ENCODE results near the gene DHRS2. TPM values are rescaled to one million over a fixed set of nuclear protein-coding genes. Genes with fewer than 3 reads are reported as not detected.

DHRS2 gene
- polyA plus RNA-seq, 1 of the 3 experiments (the other 2 are of a cell fraction), result 1.2 TPM

DNA sequence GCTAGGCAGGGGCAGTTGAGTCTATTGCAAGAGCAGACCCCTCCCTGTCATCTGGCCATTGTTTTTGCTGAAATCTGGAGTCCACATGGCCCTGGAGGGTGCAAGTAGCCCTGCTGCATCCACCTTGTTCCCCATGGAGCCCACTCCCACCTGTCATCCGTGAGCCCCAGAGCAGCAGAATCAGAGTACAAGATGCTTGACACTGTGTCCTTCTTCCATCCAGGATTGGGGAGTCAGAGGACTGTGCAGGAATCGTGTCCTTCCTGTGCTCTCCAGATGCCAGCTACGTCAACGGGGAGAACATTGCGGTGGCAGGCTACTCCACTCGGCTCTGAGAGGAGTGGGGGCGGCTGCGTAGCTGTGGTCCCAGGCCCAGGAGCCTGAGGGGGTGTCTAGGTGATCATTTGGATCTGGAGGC lies 8.8 kb downstream of the DHRS2 start:
- Histone ChIP-seq H3K4me2 (no peak overlapping the region), H3K27ac (ENCODE audit: low read depth in 2 of 2, low read length in 1 of 2) (no peak overlapping the region), H3K4me1 (ENCODE audit: control insufficient read depth in 1 of 2, insufficient read depth in 2 of 2, low read depth in 1 of 2, low read length in 1 of 2) (peaks cover 5 to 13% of the 10 kb centered on the region in 2 experiments; a peak in 2 of 4 replicates), H4K20me1 (ENCODE audit: insufficient read depth) (no peaks in the 10 kb centered on the region), H3K9me3 (no peaks in the 10 kb centered on the region), H3F3A (replicated peaks; ENCODE audit: insufficient read depth) (no peaks in the 10 kb centered on the region), H3K4me3 (ENCODE audit: low read depth in 2 of 2, low read length in 1 of 2) (no peak overlapping the region), H3K9ac (no peak overlapping the region), H3K79me2 (ENCODE audit: insufficient read depth) (no peaks in the 10 kb centered on the region), H3K27me3 (ENCODE audit: insufficient read depth) (no peaks in the 10 kb centered on the region), H3K36me3 (replicated peaks in 1 of 2; ENCODE audit: control insufficient read depth in 1 of 2, insufficient read depth in 2 of 2, low read length in 1 of 2) (no peaks in the 10 kb centered on the region), H2AFZ (ENCODE audit: low read depth) (no peak overlapping the region), H3K9me2 (no peaks in the 10 kb centered on the region)
- ChIA-PET POLR2A (no interaction called here), CTCF (interaction anchor here (0.7 to 3.6 kb wide), 4 partner anchors 12 to 56 kb away, joined by 3 to 31 read pairs (median 6); no protein-coding TSS in a partner anchor)
- TF ChIP-seq RFX5 (IDR thresholded peaks at IDR 0.05; ENCODE audit: low read length) (no peak), CHD2 (IDR thresholded peaks at IDR 0.05; ENCODE audit: low read length, partially characterized antibody) (no peak), POLR2AphosphoS5 (IDR thresholded peaks at IDR 0.05; ENCODE audit: low read depth, low read length) (no peak), EP300 (IDR thresholded peaks at IDR 0.05; ENCODE audit: borderline replicate concordance in 1 of 2, low read depth in 1 of 2, low read length in 1 of 2) (no peak), TEAD4 (IDR thresholded peaks at IDR 0.05; ENCODE audit: borderline replicate concordance, insufficient read depth) (no peak), TAF1 (IDR thresholded peaks at IDR 0.05; ENCODE audit: borderline replicate concordance, low read depth, low read length) (no peak)
- no peak for DNase-seq
- 43% methylated on average over 8 of the region's 8 CpGs for WGBS (ENCODE audit: low lambda C conversion rate)

DNA sequence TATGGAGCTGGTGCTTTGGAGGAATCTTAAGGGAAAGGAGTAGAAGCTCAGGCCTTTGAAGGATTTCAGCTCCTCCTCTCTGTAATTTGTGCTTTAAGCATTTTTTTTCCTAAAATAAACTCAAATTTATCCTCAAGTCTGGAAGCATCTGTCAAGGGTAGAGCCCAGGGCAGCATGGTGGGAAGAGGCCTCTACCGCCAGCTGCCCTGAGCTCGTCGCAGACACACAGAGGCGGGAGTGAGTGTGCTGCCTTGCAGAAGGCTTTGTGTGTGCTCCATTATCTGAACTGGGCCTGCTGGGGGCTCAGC lies 9.3 kb downstream of the DHRS2 start:
- WGBS (ENCODE audit: low lambda C conversion rate), result 79% methylated on average over 4 of the region's 4 CpGs
- CTCF ChIA-PET, result interaction anchor here (1.2 to 3.6 kb wide), 2 partner anchors 13 to 20 kb away, joined by 8 to 31 read pairs; no protein-coding TSS in a partner anchor
- no peak overlapping the region for H3K27ac ChIP-seq (ENCODE audit: low read depth in 2 of 2, low read length in 1 of 2)

More for the DNA sequence above, 9.3 kb downstream of the DHRS2 start:
- no peaks in the 10 kb centered on the region for H4K20me1 ChIP-seq (ENCODE audit: insufficient read depth)
- no peaks in the 10 kb centered on the region for H3K9me2 ChIP-seq
- no peak for TF ChIP-seq SMC3 (IDR thresholded peaks at IDR 0.05; ENCODE audit: low read depth, low read length)
- no peak for TF ChIP-seq ELF1 (IDR thresholded peaks at IDR 0.05)
- TF ChIP-seq, protein P1, sequence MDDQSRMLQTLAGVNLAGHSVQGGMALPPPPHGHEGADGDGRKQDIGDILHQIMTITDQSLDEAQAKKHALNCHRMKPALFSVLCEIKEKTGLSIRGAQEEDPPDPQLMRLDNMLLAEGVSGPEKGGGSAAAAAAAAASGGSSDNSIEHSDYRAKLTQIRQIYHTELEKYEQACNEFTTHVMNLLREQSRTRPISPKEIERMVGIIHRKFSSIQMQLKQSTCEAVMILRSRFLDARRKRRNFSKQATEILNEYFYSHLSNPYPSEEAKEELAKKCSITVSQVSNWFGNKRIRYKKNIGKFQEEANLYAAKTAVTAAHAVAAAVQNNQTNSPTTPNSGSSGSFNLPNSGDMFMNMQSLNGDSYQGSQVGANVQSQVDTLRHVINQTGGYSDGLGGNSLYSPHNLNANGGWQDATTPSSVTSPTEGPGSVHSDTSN (IDR thresholded peaks at IDR 0.05), result no peak
- no peak for TF ChIP-seq NFIC (IDR thresholded peaks at IDR 0.05; ENCODE audit: borderline replicate concordance)
- no peak for TF ChIP-seq EP300 (IDR thresholded peaks at IDR 0.05; ENCODE audit: borderline replicate concordance in 1 of 2, low read depth in 1 of 2, low read length in 1 of 2)
- no peak for TF ChIP-seq TCF12 (IDR thresholded peaks at IDR 0.05)
- no peak for TF ChIP-seq MXI1 (IDR thresholded peaks at IDR 0.05; ENCODE audit: low read depth, low read length)
- TF ChIP-seq RFX5 (IDR thresholded peaks at IDR 0.05; ENCODE audit: low read length), result no peak
- no peak overlapping the region for H3K9ac ChIP-seq
- DNase-seq, result no peak
- H2AFZ ChIP-seq (ENCODE audit: low read depth), result no peak overlapping the region
- H3K4me1 ChIP-seq (ENCODE audit: control insufficient read depth in 1 of 2, insufficient read depth in 2 of 2, low read depth in 1 of 2, low read length in 1 of 2), result peaks cover 3 to 8% of the 10 kb centered on the region in 2 experiments; a peak in 2 of 4 replicates
- H3K27me3 ChIP-seq (ENCODE audit: insufficient read depth), result no peaks in the 10 kb centered on the region
- no peaks in the 10 kb centered on the region for H3K79me2 ChIP-seq (ENCODE audit: insufficient read depth)
- no peaks in the 10 kb centered on the region for H3F3A ChIP-seq (replicated peaks; ENCODE audit: insufficient read depth)
- H3K4me2 ChIP-seq, result no peak overlapping the region
- POLR2A ChIA-PET, result no interaction called here
- H3K36me3 ChIP-seq (replicated peaks in 1 of 2; ENCODE audit: control insufficient read depth in 1 of 2, insufficient read depth in 2 of 2, low read length in 1 of 2), result no peaks in the 10 kb centered on the region
- H3K9me3 ChIP-seq, result no peaks in the 10 kb centered on the region
- no peak overlapping the region for H3K4me3 ChIP-seq (ENCODE audit: low read depth in 2 of 2, low read length in 1 of 2)

Measured in SK-N-SH (cell line).